Dedifferentiated amniotic fluid mesenchymal stem cell (primary cell): ENCODE data around the gene CCDC127.
"Not testable (repeated sequence)": the region's sequence is repeated elsewhere in the genome, so short reads cannot be mapped to it uniquely, and the experiment has no call there.

Experiments used
- DNase-seq: peaks from one replicate; pipeline ENCODE4 v3.0.0-alpha.2; 2016; ENCODE audit errors: extremely low spot score

The CCDC127 gene

DNA sequence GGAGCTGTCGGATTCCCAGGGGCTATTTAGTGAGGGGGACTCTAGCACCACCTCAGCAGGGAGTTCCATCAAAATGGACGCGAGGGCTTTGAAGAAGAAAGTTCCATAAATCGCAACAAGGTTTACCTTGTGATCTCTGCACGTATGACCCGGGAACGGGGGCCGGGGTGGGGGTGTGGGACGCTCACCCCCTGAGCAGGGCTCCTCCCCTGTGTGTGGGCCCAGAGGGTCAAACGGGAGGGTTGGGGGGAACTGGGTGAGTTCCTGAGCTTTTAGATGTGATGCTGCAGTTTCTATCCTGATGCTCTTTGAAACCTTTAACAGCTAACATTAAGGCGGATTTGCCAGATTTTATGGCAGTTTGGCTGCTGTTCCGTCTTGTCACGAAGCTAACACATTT, 45.5 kb downstream of the CCDC127 start:
- DNase-seq: no peak

DNA sequence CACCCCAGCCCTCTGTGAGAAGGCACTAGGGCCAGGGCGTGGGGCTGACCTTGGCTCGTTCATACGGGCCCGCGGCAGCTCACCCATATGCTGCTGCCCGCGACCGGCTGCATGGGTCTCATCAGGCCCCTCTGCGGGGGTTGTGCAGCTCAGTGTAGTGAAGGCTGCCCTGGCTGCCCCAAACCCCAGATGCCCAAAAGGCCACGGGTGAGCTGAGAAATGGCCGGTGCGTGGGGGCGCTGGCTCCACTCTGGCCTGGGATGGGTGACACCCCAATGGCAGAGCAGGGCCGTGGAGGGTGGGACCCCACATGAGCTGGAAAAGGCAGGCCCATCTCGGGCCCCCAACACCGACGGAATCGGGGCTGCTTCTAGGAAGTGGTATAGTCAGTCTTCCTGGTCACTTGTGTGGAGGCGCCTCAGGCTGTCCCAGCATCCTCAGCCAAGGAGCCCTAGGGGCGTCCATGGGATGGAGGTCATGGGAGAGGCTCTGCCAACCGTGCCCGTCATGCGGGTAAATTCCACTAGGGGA, 46.1 kb downstream of the CCDC127 start:
- no peak for DNase-seq

DNA sequence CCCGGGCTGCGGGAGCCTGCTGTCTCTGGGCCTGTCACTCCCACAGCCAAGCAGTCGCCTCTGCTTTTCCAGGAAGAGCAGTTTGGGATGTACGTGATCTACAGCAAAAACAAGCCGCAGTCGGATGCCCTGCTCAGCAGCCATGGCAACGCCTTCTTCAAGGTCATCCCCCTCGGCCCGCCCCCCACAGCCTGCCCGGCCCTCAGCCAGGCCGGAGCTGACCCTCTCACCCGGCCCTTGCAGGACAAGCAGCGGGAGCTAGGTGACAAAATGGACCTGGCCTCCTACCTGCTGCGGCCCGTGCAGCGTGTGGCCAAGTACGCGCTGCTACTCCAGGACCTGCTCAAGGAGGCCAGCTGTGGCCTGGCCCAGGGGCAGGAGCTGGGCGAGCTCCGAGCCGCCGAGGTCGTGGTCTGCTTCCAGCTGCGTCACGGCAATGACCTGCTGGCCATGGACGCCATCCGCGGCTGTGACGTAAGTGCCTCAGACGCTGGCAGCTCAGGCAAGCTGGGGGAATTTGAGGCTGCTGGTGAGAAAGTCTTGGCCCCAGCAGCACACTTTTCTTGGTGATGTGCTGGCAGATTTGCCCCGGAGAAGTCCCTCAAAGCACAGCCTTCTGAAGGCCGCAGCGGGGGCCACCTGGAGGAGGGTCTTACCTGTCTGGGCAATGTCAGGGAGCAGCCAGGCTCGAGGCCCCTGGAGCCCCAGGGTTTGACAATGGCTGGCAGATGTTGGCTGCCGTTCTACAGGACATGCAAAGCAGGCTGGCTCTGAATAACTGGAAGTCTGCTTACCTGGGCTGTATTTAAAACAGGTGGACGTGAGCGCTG, 46.8 kb downstream of the CCDC127 start:
- no peak for DNase-seq

DNA sequence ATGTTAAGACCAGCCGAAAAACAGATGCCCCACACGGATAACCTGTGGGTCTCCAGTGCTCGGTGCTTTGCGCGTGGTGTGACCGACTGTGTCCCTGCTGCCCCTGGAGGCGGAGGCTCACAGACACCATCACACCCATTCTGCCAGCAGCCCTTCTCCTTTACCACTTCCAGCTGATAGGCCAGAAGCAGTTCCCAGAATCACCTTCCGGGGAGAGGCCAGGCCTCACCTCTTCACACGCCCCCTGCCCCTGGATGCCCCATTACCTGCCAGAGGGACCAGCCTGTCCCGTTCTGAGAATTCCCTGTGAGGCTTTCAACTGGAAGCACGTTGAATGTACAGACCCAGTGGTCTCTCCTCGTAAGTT, 48.2 kb downstream of the CCDC127 start:
- no peak for DNase-seq

DNA sequence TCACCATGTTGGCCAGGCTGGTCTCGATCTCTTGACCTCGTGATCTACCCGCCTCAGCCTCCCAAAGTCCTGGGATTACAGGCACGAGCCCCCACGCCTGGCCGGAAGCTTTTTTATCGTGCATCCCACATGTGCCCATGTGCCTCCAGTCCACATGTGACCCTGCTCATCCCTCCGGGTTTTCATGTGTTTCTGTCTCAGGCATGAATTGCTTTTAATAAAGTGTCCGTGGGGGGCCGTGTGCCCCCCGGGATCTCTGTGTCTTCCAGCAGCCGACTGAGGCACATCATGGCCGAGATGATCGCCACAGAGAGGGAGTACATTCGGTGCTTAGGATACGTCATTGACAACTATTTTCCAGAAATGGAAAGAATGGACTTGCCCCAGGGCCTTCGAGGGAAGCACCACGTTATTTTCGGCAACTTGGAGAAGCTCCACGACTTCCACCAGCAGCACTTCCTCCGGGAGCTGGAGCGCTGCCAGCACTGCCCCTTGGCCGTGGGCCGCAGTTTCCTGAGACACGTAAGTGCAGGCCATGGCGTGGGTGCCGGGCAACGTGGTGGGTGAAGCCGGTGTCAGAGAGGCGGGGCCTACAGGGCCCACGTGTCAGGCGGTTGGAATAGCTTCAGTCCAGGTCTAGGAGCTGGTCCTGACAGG, 48.8 kb downstream of the CCDC127 start:
- DNase-seq: peak; percentile 83

DNA sequence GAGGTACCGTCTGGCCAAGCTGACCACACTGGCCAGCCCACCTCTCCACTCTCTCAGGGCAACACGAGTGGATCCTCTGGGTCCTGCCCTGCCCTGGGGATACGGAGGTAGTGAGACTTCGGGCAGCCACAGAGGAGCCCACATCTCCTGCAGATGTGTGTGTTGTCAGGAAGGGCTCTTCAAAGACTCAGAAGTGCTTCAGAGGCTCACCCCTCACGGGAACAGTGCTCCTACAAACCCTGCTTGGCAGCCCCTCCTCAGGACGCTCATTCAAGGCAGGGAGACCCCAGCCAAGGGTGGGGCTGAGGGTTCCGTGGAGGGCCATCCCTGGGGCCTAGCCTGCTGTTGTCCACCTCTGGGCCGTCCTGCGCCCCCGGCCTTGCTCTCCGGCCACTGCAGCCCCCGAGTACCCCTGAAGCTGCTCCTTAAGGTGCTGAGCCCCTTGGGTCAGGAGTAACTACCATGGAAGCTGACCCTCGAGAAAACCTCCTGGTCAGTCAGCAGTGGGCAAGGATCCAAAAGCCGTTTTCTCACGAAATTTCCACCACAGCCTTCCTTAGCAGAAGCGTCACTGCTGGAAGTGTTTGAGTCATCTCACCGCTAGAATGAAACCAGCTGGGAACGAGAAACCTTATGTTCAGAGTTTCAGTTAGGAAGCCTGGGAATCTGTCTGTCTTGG, 49.8 kb downstream of the CCDC127 start:
- DNase-seq: peak; percentile 92

DNA sequence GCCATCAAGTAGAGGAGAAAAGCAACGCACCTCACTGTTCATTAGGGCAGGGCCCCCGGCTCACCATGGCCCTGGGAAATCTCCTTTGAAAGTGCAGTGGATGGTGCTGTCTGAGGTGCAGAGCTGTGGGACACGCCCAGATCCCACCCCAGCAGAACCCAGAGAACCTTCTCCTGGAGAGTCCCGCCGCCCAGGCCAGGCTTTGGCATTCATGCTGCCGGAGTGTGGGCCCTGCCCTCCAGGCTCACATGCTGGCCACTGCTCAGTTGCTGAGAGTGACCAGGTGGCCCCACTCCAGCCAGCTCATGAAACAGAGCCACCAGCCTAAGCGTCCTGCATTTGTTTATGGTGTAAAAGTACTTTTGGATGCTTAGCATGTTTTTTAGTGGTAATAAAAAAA, 50.4 kb downstream of the CCDC127 start:
- no peak for DNase-seq

DNA sequence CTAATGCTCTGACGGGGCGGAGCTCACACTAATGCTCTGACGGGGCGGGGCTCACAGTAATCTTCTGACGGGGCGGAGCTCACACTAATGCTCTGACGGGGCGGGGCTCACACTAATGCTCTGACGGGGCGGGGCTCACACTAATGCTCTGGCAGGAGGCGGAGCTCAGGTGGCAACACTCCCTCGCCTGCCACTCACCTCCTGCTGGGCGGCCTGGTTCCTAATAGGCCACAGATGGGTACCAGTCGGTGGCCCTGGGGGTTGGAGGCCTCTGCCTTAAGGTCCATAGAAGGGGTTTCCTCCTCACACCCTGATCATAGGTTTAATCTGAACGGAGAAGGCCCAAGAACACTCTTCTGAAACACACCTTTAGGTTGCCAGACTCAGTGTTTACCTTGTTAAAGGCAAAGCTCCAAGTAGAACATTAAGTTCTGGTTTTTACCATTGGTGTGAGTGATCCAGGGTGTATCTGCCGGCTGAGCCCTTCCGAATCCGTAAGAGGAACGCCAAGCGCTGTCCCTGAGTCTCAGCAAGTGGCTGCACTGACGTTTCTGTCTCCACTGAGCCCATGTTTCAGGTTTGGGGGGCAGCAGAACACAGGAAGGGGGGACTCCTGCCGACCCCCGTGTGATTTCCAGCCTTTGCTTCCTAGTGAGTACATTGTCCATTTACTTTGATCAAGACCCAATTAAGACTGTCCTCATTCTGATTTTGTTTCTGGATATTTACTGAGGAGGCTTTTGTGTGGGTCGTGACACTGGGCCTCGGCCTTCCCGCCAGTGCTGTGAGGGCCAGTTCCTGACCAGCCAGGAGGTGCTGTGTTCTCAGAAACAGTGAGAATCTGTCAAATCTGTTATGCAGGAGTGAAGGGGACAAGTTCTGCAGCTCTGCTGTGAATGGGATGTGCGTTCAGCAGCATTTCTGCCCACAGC, 51.2 kb downstream of the CCDC127 start:
- DNase-seq: no peak

DNA sequence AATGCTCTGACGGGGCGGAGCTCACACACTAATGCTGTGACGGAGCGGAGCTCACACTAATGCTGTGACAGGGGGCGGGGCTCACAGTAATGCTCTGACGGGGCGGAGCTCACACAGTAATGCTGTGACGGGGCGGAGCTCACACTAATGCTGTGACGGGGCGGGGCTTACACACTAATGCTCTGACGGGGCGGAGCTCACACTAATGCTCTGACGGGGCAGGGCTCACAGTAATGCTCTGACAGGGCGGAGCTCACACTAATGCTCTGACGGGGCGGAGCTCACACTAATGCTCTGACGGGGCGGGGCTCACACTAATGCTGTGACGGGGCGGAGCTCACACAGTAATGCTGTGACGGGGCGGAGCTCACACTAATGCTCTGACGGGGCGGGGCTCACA, 53.2 kb downstream of the CCDC127 start:
- not testable (repeated sequence) for DNase-seq

DNA sequence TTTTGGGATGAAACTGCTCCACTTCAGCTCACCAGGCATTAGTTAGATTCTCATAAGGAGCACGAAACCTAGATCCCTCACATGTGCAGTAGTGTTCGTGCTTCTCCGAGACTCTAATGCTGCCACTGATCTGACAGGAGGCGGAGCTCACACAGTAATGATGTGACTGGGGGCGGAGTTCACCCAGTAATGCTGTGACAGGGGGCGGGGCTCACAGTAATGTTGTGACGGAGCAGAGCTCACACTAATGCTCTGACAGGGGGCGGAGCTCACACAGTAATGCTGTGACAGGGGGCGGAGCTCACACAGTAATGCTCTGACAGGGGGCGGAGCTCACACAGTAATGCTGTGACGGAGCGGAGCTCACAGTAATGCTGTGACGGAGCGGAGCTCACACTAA, 53.7 kb downstream of the CCDC127 start:
- DNase-seq: no peak

DNA sequence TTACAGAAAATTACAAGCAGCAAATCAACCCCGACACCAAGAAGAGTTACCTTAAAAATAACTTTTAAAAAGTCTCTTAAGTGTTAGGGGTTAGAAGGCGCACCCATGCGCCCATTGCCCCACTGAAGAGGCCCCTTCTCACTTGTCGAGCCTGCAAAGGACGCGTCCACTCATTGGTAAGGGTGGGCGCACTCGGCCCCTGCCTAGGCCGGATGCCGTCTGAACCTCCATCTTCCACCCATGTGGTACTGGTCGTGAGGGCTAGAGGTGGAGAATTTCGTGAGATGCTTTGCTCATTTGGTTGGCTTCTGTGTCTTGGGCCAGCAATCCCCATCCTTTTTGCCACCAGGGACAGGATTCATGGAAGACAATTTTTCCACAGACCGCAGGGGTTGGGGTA, 54.1 kb downstream of the CCDC127 start:
- no peak for DNase-seq

DNA sequence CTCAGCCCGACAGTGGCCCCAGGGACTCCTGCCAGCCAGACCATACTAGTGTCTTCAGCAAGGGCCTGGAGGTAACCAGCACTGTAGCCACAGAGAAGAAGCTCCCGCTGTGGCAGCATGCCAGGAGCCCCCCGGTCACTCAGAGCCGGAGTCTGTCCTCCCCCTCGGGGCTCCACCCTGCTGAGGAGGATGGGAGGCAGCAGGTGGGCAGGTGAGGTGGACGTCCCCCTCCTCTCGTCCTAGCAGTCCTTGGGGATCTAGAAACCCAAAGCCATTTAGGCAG, 54.7 kb downstream of the CCDC127 start:
- DNase-seq: no peak

DNA sequence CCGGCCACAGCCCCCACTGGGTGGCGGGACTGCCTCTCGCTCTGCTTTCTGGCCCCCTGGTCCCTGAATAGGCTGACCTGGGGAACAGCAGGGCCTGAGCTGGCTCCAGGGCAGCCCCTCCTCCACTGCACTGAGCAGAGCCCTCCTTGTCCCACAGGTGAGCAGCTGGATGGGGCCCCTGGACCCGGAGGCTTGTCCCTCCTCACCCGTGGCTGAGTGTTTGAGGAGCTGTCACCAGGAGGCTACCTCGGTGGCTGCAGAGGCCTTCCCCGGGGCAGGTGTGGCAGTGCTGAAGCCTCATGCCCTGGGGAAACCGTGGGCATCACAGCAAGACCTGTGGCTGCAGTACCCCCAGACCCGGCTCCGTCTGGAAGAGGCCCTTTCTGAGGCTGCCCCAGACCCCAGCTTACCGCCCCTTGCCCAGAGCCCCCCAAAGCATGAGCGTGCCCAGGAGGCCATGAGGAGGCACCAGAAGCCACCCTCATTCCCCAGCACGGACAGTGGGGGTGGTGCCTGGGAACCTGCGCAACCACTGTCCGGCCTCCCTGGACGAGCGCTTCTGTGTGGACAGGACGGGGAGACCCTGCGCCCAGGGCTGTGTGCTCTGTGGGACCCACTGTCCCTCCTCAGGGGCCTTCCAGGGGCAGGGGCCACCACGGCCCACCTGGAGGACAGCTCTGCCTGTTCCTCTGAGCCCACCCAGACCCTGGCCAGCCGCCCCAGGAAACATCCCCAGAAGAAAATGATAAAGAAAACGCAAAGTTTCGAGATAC, 55.2 kb downstream of the CCDC127 start:
- DNase-seq: no peak

DNA sequence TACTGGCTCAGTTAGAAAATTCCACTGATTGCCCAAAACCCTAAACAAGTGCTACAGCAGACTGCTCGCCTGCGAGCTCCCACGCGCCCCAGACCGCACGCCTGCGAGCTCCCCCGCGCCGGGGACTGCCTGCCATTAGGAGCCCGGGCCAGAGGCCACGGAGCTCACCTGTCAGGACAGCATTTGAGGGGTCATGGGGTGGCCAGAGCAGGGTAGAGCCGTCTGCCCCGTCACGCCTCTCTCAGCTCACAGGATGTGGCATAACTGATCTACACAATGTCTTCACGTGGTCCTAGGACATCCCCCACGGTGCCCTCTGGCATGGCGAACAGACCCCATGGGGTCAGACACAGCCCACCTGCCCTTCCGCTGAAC, 55.8 kb downstream of the CCDC127 start:
- DNase-seq: no peak

DNA sequence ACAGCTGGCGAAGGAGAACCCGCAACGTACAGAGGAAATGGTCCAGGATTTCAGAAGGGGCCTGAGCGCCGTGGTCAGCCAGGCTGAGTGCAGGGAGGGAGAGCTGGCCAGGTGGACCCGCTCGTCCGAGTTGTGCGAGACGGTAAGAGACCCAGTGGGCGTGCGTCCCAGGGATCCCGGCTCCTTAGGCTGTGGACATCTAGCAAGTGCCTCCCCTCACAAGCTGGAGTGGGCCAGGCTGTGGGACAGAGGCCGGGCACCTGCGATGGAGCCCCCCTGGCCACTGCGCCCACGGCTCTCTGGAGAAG, 56.2 kb downstream of the CCDC127 start:
- no peak for DNase-seq

DNA sequence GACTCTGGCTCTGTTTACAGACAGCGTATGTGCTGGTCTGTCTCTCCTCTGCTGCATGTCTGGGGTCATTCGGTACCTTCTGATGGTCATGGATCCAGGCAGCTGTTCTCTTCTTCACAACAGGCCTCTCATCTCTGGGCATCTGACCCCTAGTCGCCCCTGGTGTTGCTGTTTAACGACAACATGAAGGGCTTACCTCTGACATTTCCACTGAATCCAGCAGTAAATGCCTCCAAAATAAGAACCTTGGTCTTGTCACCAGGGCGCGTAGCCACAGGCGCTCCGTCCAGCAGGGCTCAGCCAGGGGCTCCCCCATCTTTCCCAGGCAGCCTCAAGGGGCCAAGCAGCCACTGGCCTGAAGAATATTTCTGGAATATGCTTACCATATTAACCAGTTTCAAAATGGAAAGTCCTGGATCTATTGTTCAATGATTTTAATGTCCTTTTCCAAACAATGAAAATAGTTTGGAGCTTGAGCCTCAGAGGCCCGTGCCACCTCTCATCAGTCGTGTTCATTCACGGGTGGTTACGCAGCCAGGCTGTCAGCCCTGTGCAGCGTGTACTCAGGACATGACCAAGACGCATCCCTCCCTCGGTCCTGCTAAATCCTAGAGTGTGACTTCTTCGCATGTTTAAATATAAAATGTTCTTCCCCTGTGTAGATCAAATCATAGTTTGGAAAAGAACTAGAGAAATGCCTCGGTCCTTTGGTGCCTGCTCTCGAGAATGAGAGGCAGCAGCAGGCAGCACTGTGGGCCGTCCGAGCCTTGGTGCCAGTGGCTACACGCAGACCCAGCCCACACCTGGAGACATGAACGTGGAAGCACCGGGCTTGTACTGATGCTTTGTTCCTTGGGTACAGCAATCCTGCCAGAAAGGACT, 56.8 kb downstream of the CCDC127 start:
- DNase-seq: no peak

DNA sequence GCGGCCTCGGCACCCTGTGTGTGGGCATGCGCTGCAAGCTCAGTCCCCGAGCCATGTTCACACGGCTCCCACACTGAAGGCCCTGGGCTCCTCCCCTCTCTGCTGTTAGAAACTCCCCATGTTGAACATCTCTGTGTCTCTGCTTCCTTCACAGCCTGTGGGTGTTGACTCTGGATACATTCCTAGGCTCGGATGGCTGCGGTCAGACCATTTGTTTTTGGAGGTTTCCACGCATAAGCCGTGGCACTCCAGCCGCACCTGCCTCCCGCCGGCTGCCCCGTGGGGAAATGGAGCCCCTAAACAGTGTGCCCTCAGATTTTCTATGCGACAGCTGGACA, 57.8 kb downstream of the CCDC127 start:
- DNase-seq: no peak

DNA sequence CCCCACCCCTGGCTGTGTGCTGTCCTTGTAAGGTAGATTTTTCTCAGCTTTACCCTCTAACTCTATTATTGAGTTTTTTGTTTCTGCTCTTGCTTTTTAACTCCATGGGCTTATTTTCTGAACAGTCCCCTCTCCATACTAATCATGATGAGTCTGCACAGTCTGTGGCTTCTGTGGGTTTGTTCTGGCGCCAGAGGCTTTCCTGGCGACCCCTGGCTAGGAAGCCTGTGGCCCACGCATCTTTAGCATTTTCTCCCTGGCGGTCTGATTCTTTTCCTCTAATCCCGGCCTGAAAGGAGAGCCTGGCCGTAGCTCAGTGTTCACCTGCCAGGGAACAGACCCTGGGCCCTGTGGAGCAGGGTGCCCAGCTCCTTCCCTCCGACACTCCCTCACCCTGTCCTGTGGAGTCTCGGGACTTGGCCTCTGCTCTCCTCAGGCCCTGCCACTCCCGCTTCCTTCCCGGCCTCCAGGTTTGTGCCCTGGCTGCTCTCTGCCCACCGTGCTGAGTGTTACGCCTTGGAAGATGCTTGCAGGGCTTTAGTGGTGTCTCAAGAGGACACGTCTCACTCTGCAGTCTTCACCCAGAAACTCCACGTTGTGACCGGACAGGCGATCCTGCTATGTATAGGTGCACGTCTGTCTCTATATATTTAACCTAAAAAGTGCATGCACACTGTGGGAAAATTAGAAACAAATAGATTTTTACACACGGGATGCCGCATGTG, 58.3 kb downstream of the CCDC127 start:
- DNase-seq: no peak

DNA sequence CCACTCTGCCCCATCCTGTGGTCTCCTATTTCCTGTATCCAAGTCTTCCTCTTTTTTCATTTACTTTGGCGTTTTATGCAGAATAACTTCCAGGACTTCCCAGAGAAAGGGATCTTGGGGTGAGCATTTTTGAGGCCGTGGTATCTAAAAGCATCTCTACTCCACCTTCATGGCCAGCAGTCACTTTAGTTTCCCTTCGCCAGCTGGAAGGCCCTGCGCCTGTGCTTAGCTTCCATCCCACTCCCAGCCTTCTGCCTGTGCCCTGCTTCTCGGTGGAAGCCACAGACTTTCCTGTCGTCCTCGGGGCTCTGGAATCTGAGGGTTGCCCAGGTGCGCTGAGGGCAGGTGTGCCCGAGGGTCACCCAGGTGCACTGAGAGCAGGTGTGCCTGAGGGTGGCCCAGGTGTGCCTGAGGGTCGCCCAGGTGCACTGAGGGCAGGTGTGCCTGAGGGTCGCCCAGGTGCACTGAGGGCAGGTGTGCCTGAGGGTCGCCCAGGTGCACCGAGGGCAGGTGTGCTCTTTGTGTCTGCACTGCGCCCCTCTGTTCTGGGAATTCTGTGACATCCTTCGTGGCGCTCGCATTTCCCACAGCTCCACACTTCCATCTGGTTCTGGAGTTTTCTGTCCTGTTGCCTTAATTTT, 59.0 kb downstream of the CCDC127 start:
- DNase-seq: no peak
